Tibial nerve (tissue), 4 donors: ENCODE measurements around the gene RAPGEF6.

ENCODE experiments used
- EP300 ChIP-seq, 2 donors: sonication (generic); formaldehyde crosslinking; IDR thresholded peaks; one replicate each; pipeline ENCODE4 v1.6.1; 2017; ENCODE audit warnings: antibody characterized with exemption in 2 of 2, mild to moderate bottlenecking in 1 of 2
- POLR2A ChIP-seq, 2 donors: fragments of 450-650 bp; IDR thresholded peaks; one replicate each; pipeline ENCODE4 v1.6.1; 2017; ENCODE audit warnings: antibody characterized with exemption in 2 of 2, mild to moderate bottlenecking in 2 of 2, moderate library complexity in 2 of 2
- TF ChIP-seq, protein P1 (sequence below), 5 experiments: fragments of 200-600 bp in 3 of 5; fragments of 450-650 bp in 2 of 5; sonication (generic) in 3 of 5; IDR thresholded peaks; one replicate each; pipeline ENCODE4 v1.5.1; 2016 to 2019; ENCODE audit warnings: antibody characterized with exemption in 5 of 5, mild to moderate bottlenecking in 3 of 5, moderate library complexity in 2 of 5

- TF ChIP-seq, protein P1, sequence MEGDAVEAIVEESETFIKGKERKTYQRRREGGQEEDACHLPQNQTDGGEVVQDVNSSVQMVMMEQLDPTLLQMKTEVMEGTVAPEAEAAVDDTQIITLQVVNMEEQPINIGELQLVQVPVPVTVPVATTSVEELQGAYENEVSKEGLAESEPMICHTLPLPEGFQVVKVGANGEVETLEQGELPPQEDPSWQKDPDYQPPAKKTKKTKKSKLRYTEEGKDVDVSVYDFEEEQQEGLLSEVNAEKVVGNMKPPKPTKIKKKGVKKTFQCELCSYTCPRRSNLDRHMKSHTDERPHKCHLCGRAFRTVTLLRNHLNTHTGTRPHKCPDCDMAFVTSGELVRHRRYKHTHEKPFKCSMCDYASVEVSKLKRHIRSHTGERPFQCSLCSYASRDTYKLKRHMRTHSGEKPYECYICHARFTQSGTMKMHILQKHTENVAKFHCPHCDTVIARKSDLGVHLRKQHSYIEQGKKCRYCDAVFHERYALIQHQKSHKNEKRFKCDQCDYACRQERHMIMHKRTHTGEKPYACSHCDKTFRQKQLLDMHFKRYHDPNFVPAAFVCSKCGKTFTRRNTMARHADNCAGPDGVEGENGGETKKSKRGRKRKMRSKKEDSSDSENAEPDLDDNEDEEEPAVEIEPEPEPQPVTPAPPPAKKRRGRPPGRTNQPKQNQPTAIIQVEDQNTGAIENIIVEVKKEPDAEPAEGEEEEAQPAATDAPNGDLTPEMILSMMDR (IDR thresholded peaks at IDR 0.05), result no peak
- no peak for TF ChIP-seq POLR2A (IDR thresholded peaks at IDR 0.05)
- TF ChIP-seq EP300 (IDR thresholded peaks at IDR 0.05), result no peak
Observed at GRCh38 chr5:131630208-131630962, 4.6 kb downstream of the RAPGEF6 start.
